OCI-LY7 (cell line): ENCODE measurements around the gene LUC7L3. TPM values are rescaled to one million over a fixed set of nuclear protein-coding genes. Genes with fewer than 3 reads are reported as not detected.
A peak's percentile ranks its signal among the peaks of the same experiment; 100 is the strongest.

ENCODE experiments used
- BruUV-seq: library from RNA; stranded (reverse); fragments of 400-500 nt; replicated peaks from 2 replicates; lab custom pipeline; 2021; lab: Mats Ljungman, UMichigan
- CTCF ChIA-PET: fragments of 300-600 bp; sonication (Branson Sonifier 250); formaldehyde crosslinking; loops from one replicate; lab custom pipeline; 2022; ENCODE audit warnings: antibody characterized with exemption; ENCODE audit not compliant: unreplicated experiment; lab: Charles Lee
- POLR2A ChIA-PET: fragments of 300-600 bp; sonication (Branson Sonifier 250); formaldehyde crosslinking; loops from one replicate; lab custom pipeline; 2022; ENCODE audit warnings: antibody characterized with exemption; lab: Charles Lee
- DNase-seq: peaks from one replicate; pipeline ENCODE4 v3.0.0-alpha.2; 2015; ENCODE audit warnings: low spot score
- H2AFZ ChIP-seq: fragments of 200-600 bp; sonication (generic), shearing (Covaris generic); 2 replicates; pipeline ENCODE4 v1.6.1; 2014; ENCODE audit warnings: mild to moderate bottlenecking, antibody characterized with exemption, low read length, moderate library complexity
- H3K27ac ChIP-seq: fragments of 200-600 bp; sonication (generic); 2 replicates; pipeline ENCODE4 v1.5.1; 2014; ENCODE audit warnings: mixed run types, low read depth, mild to moderate bottlenecking, moderate library complexity, low read length, inconsistent platforms; ENCODE audit not compliant: poor library complexity, severe bottlenecking
- H3K36me3 ChIP-seq: fragments of 200-600 bp; sonication (generic); 2 replicates; pipeline ENCODE4 v1.6.1; 2014; ENCODE audit warnings: mild to moderate bottlenecking, antibody characterized with exemption, low read length, moderate library complexity, mixed read lengths; ENCODE audit not compliant: insufficient read depth
- H3K4me1 ChIP-seq: fragments of 200-600 bp; sonication (generic); 2 replicates; pipeline ENCODE4 v1.5.1; 2014; ENCODE audit warnings: mild to moderate bottlenecking, low read length; ENCODE audit not compliant: insufficient read depth, poor library complexity, severe bottlenecking
- H3K4me2 ChIP-seq: fragments of 200-600 bp; sonication (generic); 2 replicates; pipeline ENCODE4 v1.6.1; 2014; ENCODE audit warnings: mild to moderate bottlenecking, low read length
- H3K4me3 ChIP-seq: fragments of 200-600 bp; sonication (generic); 2 replicates; pipeline ENCODE4 v1.5.1; 2014; ENCODE audit warnings: mild to moderate bottlenecking, low read depth, low read length; ENCODE audit not compliant: poor library complexity, severe bottlenecking
- H3K79me2 ChIP-seq: fragments of 200-600 bp; sonication (generic); 2 replicates; pipeline ENCODE4 v1.6.1; 2016; ENCODE audit warnings: low read depth, mild to moderate bottlenecking, low read length, moderate library complexity, mixed read lengths; ENCODE audit not compliant: insufficient read depth
- H3K9me2 ChIP-seq: fragments of 200-600 bp; sonication (generic); 2 replicates; pipeline ENCODE4 v1.6.1; 2016; ENCODE audit warnings: mild to moderate bottlenecking, low read length, mixed read lengths; ENCODE audit not compliant: insufficient read depth
- H3K9me3 ChIP-seq: fragments of 200-600 bp; sonication (generic); 2 replicates; pipeline ENCODE4 v1.6.1; 2014; ENCODE audit warnings: mild to moderate bottlenecking, mixed run types, low read length, mixed read lengths
- H4K20me1 ChIP-seq: fragments of 200-600 bp; sonication (generic); 2 replicates; pipeline ENCODE4 v1.6.1; 2014; ENCODE audit warnings: mild to moderate bottlenecking, antibody characterized with exemption, low read length, moderate library complexity, mixed read lengths; ENCODE audit not compliant: insufficient read depth
- CTCF ChIP-seq: fragments of 200-600 bp; sonication (generic); conservative IDR thresholded peaks from 2 replicates; pipeline ENCODE4 v1.5.1; 2014; ENCODE audit warnings: mild to moderate bottlenecking, antibody characterized with exemption, low read length, moderate library complexity, mixed read lengths
- EZH2phosphoT487 ChIP-seq: fragments of 200-600 bp; sonication (generic); IDR thresholded peaks from 2 replicates; pipeline ENCODE4 v1.6.1; 2018; ENCODE audit warnings: low read depth, borderline replicate concordance, mild to moderate bottlenecking, mixed run types, antibody characterized with exemption, low read length, moderate library complexity, mixed read lengths
- intact Hi-C: fragments of 100-400 bp; cut with micrococcal nuclease; formaldehyde crosslinking; loops from one replicate; pipeline ENCODE4 v1.10.0; 2022; ENCODE audit not compliant: unreplicated experiment
- total RNA-seq, 2 experiments: library from RNA; depleted of rRNA in 1 of 2; stranded (reverse); fragments of >200 nt in 1 of 2; shearing (Covaris generic) in 1 of 2; gene quantifications; 2 replicates each; pipeline ENCODE4 v1.2.3, GENCODE V29; 2014 to 2022

Gene LUC7L3
- total RNA-seq, 2 experiments from 2014 or later, result 109 to 190 TPM

GRCh38 chr17:50765454-50766221, 46.2 kb downstream of the LUC7L3 start:
- BruUV-seq, result no TSS peak
- DNase-seq, result peak; percentile 41
- CTCF ChIA-PET, result interaction anchor here (0.5 kb wide), 1 partner anchor 179 kb away, joined by 4 read pairs; no protein-coding TSS in a partner anchor
- H3K27ac ChIP-seq, result no peak overlapping the region
- no peaks in the 10 kb centered on the region for H3K9me2 ChIP-seq
- H3K4me3 ChIP-seq, result peak overlapping the region; percentile 16
- H3K36me3 ChIP-seq, result no peaks in the 10 kb centered on the region
- TF ChIP-seq EZH2phosphoT487, result no peak
- TF ChIP-seq CTCF, result no peak
- H3K79me2 ChIP-seq, result no peaks in the 10 kb centered on the region
- H3K9me3 ChIP-seq, result no peaks in the 10 kb centered on the region
- no peaks in the 10 kb centered on the region for H4K20me1 ChIP-seq
- H2AFZ ChIP-seq, result peak overlapping the region; percentile 72
- intact Hi-C loops, result loop anchor here (10.0 kb wide), 1 partner anchor 221 kb away; the partner anchor contains the start of gene SPATA20
- POLR2A ChIA-PET, result interaction anchor here (0.5 to 1.7 kb wide), 3 partner anchors 7 to 115 kb away, joined by 3 to 4 read pairs (median 4); no protein-coding TSS in a partner anchor
- peak overlapping the region; percentile 56 for H3K4me2 ChIP-seq
- H3K4me1 ChIP-seq, result peaks cover 36% of the 10 kb centered on the region

GRCh38 chr17:50766222-50767023, 47.0 kb downstream of the LUC7L3 start:
- ChIA-PET CTCF (no interaction called here), POLR2A (no interaction called here)
- Histone ChIP-seq H2AFZ (no peak overlapping the region), H3K4me2 (no peak overlapping the region), H3K9me2 (no peaks in the 10 kb centered on the region), H3K4me1 (peaks cover 36% of the 10 kb centered on the region), H3K79me2 (no peaks in the 10 kb centered on the region), H4K20me1 (no peaks in the 10 kb centered on the region), H3K27ac (no peak overlapping the region), H3K4me3 (no peak overlapping the region), H3K9me3 (no peaks in the 10 kb centered on the region), H3K36me3 (no peaks in the 10 kb centered on the region)
- intact Hi-C loops, result loop anchor here (10.0 kb wide), 1 partner anchor 222 kb away; the partner anchor contains the start of gene SPATA20
- no TSS peak for BruUV-seq
- DNase-seq, result no peak
- TF ChIP-seq EZH2phosphoT487 (no peak), CTCF (no peak)
